SW 1271 (cell line): ENCODE results near the gene KDR.

Source experiments
- DNase-seq, 2 experiments: peaks; one replicate each; lab custom pipeline; 2025; lab: John Stamatoyannopoulos, UW

Gene KDR

DNA sequence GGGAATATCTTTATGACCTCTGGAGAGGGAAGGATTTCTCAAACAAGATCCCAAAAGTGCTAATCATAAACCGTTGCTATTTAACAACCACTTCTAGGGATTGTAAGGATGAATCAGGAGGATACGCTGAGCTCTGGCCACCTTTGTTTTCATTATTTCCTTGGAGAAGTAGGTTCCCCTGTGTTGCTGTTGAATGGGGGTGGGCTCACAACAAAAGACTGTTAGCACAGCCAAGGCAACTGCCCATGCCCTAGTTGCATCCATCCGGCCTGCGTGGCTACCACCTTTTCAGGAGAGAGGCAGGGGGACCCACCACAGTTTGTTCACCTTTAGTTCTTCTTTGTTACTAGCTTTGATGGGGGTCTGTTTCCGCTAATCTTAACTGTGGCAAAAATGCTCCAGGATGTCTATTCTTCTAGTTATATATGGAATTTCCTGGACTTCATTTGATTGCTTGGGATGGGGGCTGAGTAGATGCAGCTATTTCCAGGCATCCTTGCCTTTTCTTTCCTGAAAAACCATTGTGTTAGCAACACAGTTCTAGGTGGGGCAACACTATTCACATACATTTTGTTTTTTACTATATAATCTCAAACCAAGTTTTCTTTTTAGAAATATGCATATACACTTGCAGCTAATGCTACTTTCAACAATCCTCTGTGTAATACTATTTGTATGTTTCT is 95.4 kb downstream of the KDR start:
- no peak for DNase-seq

DNA sequence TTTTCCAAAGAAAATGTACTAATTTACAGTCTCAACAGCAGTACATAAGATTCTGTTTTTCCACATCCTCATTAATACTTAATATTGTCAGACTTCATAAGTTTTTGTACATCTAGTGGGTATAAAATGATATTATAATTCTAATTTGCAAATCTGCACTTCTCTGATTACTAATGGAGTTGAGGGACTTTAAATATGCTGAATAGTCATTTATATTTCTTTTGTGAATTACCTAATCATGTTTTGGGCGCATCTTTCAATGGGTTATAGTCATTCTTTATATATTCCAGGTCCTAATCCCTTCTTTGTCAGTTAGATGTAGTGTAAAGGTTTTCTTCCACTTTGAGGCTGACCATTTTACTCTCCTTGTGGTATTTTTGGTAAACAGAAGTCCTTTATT is 96.1 kb downstream of the KDR start:
- DNase-seq = no peak
